Uterus (tissue), 4 donors: ENCODE measurements around the gene ITGAD. TPM values are rescaled to one million over a fixed set of nuclear protein-coding genes. Genes with fewer than 3 reads are reported as not detected.

Source experiments
- DNase-seq, 2 donors: peaks; one replicate each; pipeline ENCODE4 v3.0.0-alpha.2; 2019 to 2020
- H3K27ac ChIP-seq, 2 donors: fragments of 200-600 bp; sonication (generic); 1 replicate in 1 of 2; 2 replicates in 1 of 2; pipeline ENCODE4 v1.5.1; 2016 to 2018
- H3K27me3 ChIP-seq, 2 donors: fragments of 200-600 bp; sonication (generic); one replicate each; pipeline ENCODE4 v1.5.1; 2018 to 2019; ENCODE audit warnings: control low read depth in 1 of 2
- H3K36me3 ChIP-seq, 2 donors: fragments of 200-600 bp; sonication (generic); one replicate each; pipeline ENCODE4 v1.5.1; 2019; ENCODE audit warnings: control low read depth in 1 of 2
- H3K4me1 ChIP-seq, 2 donors: fragments of 200-600 bp; sonication (generic); one replicate each; pipeline ENCODE4 v1.5.1; 2018 to 2019; ENCODE audit warnings: control low read depth in 1 of 2
- H3K4me3 ChIP-seq, 2 donors: fragments of 200-600 bp; sonication (generic); 1 replicate in 1 of 2; 2 replicates in 1 of 2; pipeline ENCODE4 v1.5.1; 2018 to 2019; ENCODE audit warnings: mild to moderate bottlenecking in 1 of 2
- H3K9me3 ChIP-seq, 2 donors: fragments of 200-600 bp; sonication (generic); one replicate each; pipeline ENCODE4 v1.5.1; 2019; ENCODE audit warnings: control low read depth in 1 of 2
- POLR2A ChIP-seq, 2 donors: fragments of 450-650 bp; IDR thresholded peaks; one replicate each; pipeline ENCODE4 v1.6.1; 2016; ENCODE audit warnings: antibody characterized with exemption in 2 of 2, mild to moderate bottlenecking in 1 of 2, moderate library complexity in 1 of 2
- intact Hi-C: fragments of 100-400 bp; cut with DNase I; formaldehyde crosslinking; loops from one replicate; pipeline ENCODE4 v1.15.1; 2023; ENCODE audit warnings: low total_unique reads
- total RNA-seq, 4 donors: library from RNA; depleted of rRNA in 3 of 4; stranded (reverse); fragments of >200 nt in 3 of 4; gene quantifications; one replicate each; pipeline versions ENCODE4 v1.1.0 to v1.2.4, GENCODE V29; 2014 to 2023
- TF ChIP-seq, protein P1 (sequence below), 4 experiments: fragments of 200-600 bp in 2 of 4; fragments of 450-650 bp in 2 of 4; sonication (generic) in 2 of 4; IDR thresholded peaks; one replicate each; pipeline ENCODE4 v1.5.1; 2016 to 2019; ENCODE audit warnings: antibody characterized with exemption in 4 of 4, mild to moderate bottlenecking in 2 of 4, moderate library complexity in 1 of 4
- donor health status: DM: yes; HTN: yes; CAD: no.

Gene ITGAD
- total RNA-seq, 4 donors from 2014 or later, result 0.12 TPM; not detected in 3

DNA sequence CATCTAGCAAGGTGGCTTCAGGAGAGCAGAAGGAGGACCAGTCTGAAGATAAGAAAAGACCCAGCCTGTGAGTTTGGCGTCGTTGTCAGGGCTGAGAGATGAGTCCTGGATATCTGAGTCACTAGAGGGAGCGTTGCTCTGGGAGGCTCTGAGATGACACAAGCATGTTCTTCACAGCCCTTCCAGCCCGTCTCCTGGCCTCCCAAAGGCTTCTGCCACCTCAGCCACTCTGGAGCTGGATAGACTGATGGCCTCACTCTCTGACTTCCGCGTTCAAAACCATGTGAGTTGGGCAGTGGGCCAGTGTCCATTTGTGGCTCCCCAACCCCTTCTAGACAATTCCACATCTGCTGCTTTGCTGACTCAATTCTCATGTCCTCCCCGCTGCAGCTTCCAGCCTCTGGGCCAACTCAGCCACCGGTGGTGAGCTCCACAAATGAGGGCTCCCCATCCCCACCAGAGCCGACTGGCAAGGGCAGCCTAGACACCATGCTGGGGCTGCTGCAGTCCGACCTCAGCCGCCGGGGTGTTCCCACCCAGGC lies 81.1 kb downstream of the ITGAD start:
- peaks cover 7 to 18% of the 10 kb centered on the region in 2 donors for H3K4me1 ChIP-seq
- H3K9me3 ChIP-seq, result no peaks in the 10 kb centered on the region
- intact Hi-C loops, result no loop called here
- H3K27me3 ChIP-seq, result no peaks in the 10 kb centered on the region
- DNase-seq, result no peak
- no peak overlapping the region for H3K4me3 ChIP-seq
- no peaks in the 10 kb centered on the region for H3K36me3 ChIP-seq
- no peak overlapping the region for H3K27ac ChIP-seq
- TF ChIP-seq, protein P1, sequence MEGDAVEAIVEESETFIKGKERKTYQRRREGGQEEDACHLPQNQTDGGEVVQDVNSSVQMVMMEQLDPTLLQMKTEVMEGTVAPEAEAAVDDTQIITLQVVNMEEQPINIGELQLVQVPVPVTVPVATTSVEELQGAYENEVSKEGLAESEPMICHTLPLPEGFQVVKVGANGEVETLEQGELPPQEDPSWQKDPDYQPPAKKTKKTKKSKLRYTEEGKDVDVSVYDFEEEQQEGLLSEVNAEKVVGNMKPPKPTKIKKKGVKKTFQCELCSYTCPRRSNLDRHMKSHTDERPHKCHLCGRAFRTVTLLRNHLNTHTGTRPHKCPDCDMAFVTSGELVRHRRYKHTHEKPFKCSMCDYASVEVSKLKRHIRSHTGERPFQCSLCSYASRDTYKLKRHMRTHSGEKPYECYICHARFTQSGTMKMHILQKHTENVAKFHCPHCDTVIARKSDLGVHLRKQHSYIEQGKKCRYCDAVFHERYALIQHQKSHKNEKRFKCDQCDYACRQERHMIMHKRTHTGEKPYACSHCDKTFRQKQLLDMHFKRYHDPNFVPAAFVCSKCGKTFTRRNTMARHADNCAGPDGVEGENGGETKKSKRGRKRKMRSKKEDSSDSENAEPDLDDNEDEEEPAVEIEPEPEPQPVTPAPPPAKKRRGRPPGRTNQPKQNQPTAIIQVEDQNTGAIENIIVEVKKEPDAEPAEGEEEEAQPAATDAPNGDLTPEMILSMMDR (IDR thresholded peaks at IDR 0.05), result no peak
- TF ChIP-seq POLR2A (IDR thresholded peaks at IDR 0.05), result no peak

DNA sequence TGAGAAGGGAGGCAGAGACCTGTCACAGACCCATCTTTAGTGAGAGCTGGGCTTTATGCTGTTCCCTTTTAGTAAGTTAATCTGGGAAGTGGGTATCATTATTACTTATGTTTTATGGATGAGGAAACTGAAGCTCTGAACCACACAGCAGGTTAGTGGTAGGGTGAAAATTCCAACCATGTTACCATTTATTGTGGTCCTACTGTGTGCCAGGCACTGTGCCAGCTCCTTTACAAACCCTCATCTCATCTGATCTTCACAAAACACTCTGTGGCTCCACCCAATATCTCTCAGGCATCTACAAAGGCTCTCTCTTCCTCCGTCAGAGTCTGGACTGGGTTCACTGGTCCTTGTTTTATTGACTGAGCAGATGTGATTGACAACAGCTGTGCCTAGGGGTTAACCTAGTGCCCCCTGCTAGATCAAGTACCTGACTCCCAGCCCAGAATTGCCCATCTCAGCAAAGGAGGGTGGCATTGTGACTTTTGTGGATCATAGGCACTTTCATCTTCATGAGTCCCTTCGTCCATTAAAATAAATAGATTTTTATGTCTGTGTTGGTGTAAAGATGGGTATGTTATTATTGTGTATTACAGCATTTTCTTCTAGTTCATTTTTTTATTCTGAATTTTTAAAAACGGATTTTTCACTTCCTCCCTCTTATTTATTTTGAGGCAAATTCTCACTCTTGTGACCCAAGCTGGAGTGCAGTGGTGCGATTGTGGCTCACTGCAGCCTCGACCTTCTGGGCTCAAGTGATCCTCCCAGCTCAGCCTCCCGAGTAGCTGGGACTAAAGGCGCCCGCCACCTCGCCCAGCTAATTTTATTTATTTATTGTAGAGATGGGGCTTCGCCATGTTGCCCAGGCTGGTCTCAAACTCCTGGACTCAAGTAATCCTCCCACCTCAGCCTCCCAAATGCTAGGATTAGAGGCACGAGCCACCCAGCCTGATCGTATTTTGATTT lies 81.9 kb downstream of the ITGAD start:
- no peaks in the 10 kb centered on the region for H3K9me3 ChIP-seq
- H3K27me3 ChIP-seq, result no peaks in the 10 kb centered on the region
- H3K4me3 ChIP-seq, result no peak overlapping the region
- H3K36me3 ChIP-seq, result no peaks in the 10 kb centered on the region
- TF ChIP-seq, protein P1 (IDR thresholded peaks at IDR 0.05), result no peak
- no peak for TF ChIP-seq POLR2A (IDR thresholded peaks at IDR 0.05)
- intact Hi-C loops, result no loop called here
- no peak for DNase-seq
- H3K27ac ChIP-seq, result no peak overlapping the region
- peaks cover 7 to 18% of the 10 kb centered on the region in 2 donors for H3K4me1 ChIP-seq

DNA sequence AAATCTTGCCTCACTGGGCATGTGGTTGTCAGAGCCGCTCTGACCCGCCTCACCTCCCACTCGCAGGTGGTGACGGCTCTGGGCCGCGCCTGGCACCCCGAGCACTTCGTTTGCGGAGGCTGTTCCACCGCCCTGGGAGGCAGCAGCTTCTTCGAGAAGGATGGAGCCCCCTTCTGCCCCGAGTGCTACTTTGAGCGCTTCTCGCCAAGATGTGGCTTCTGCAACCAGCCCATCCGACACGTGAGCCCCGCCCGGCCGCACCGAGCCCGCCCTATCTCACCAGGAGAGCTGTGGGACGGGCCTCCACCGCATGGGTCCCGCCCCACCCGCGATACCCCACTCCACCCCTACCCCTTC lies 82.8 kb downstream of the ITGAD start:
- Histone ChIP-seq H3K27ac (no peak overlapping the region), H3K4me1 (peaks cover 3 to 16% of the 10 kb centered on the region in 2 donors), H3K4me3 (no peak overlapping the region), H3K9me3 (no peaks in the 10 kb centered on the region), H3K27me3 (no peaks in the 10 kb centered on the region), H3K36me3 (no peaks in the 10 kb centered on the region)
- TF ChIP-seq POLR2A (IDR thresholded peaks at IDR 0.05), result no peak
- TF ChIP-seq, protein P1 (IDR thresholded peaks at IDR 0.05), result no peak
- no peak for DNase-seq
- intact Hi-C loops, result no loop called here

Other genes starting within 250 kb of the ITGAD start
- under 1 TPM in 2 of 4 donors, not detected in 2; 0.48 to 0.76 TPM for gene PRSS36, start 243.3 kb upstream of the ITGAD start, total RNA-seq
- gene FUS, start 213.2 kb upstream of the ITGAD start, total RNA-seq, result 100 to 1,000 TPM in 2 of 4 donors, 10 to 100 TPM in 2; 21.5 to 356 (median 109) TPM
- 10 to 100 TPM; 12.7 to 87.1 (median 18.0) TPM for gene PYCARD, start 190.6 kb upstream of the ITGAD start, total RNA-seq
- gene TRIM72, start 179.2 kb upstream of the ITGAD start, total RNA-seq, result under 1 TPM in 1 of 4 donors, not detected in 3; under 0.01 TPM
- gene PYDC1, start 176.2 kb upstream of the ITGAD start, total RNA-seq, result not detected
- 1 to 10 TPM; 3.1 to 7.9 (median 5.1) TPM for gene ITGAM, start 133.4 kb upstream of the ITGAD start, total RNA-seq
- gene ITGAX, start 38.2 kb upstream of the ITGAD start, total RNA-seq, result 1 to 10 TPM in 3 of 4 donors, not detected in 1; 1.4 to 3.5 (median 2.6) TPM
- not detected for gene COX6A2, start 35.0 kb downstream of the ITGAD start, total RNA-seq
- gene ZNF843, start 49.5 kb downstream of the ITGAD start, total RNA-seq, result 1 to 10 TPM in 3 of 4 donors, not detected in 1; 1.0 to 3.3 (median 1.5) TPM
- gene ARMC5, start 66.2 kb downstream of the ITGAD start, total RNA-seq, result 10 to 100 TPM in 2 of 4 donors, 1 to 10 TPM in 2; 2.1 to 12.7 (median 8.0) TPM
- gene TGFB1I1, start 78.8 kb downstream of the ITGAD start, total RNA-seq, result 100 to 1,000 TPM in 2 of 4 donors, 10 to 100 TPM in 2; 61.1 to 336 (median 107) TPM
- gene SLC5A2, start 89.8 kb downstream of the ITGAD start, total RNA-seq, result 1 to 10 TPM in 1 of 4 donors, under 1 TPM in 1, not detected in 2; 0.83 to 2.4 TPM
- 10 to 100 TPM; 19.2 to 93.5 (median 82.9) TPM for gene RUSF1, start 115.1 kb downstream of the ITGAD start, total RNA-seq
- gene AHSP, start 134.6 kb downstream of the ITGAD start, total RNA-seq, result 1 to 10 TPM in 1 of 4 donors, not detected in 3; 5.6 TPM